ENCODE measurements around the gene ZG16B.

The ZG16B gene

GRCh38 chr16:2818272-2818876 is 11.7 kb upstream of the ZG16B start:
- ChIA-PET CTCF (no interaction called here), POLR2A (ENCODE audit: low non-redundant PET) (no interaction called here)
- peak overlapping the region; percentile 75 for H3K27ac ChIP-seq
- no peak for DNase-seq (ENCODE audit: low spot score)
- TF ChIP-seq CTCF (conservative IDR thresholded peaks at IDR 0.05; ENCODE audit: low read depth) = no peak

- ChIA-PET POLR2A (ENCODE audit: low non-redundant PET) (no interaction called here), CTCF (no interaction called here)
- peak overlapping the region; percentile 75 for H3K27ac ChIP-seq
- no peak for DNase-seq (ENCODE audit: low spot score)
- TF ChIP-seq CTCF (conservative IDR thresholded peaks at IDR 0.05; ENCODE audit: low read depth) = no peak
These were observed 10.7 kb upstream of the ZG16B start for GRCh38 chr16:2819179-2819938.

- no peak for TF ChIP-seq CTCF (conservative IDR thresholded peaks at IDR 0.05; ENCODE audit: low read depth)
- H3K27ac ChIP-seq = 0 out of 2 replicates have a peak overlapping the region, but pooled peaks have one; percentile 16
- ChIA-PET POLR2A (ENCODE audit: low non-redundant PET) (interaction anchor here (0.8 kb wide), 1 partner anchor 42 kb away, joined by 3 read pairs; no protein-coding TSS in a partner anchor), CTCF (no interaction called here)
- no peak for DNase-seq (ENCODE audit: low spot score)
These were observed 9.9 kb upstream of the ZG16B start for GRCh38 chr16:2819939-2820835.

- ChIA-PET CTCF (interaction anchor here (0.6 kb wide), 1 partner anchor 11 kb away, joined by 3 read pairs; no protein-coding TSS in a partner anchor), POLR2A (ENCODE audit: low non-redundant PET) (interaction anchor here (0.8 kb wide), 1 partner anchor 43 kb away, joined by 3 read pairs; no protein-coding TSS in a partner anchor)
- DNase-seq (ENCODE audit: low spot score) = no peak
These were observed 9.1 kb upstream of the ZG16B start for GRCh38 chr16:2820836-2821486.

GRCh38 chr16:2821487-2822157 is 8.5 kb upstream of the ZG16B start:
- POLR2A ChIA-PET (ENCODE audit: low non-redundant PET) = no interaction called here
- peak overlapping the region; percentile 16 for H3K27ac ChIP-seq
- TF ChIP-seq CTCF (conservative IDR thresholded peaks at IDR 0.05; ENCODE audit: low read depth) = no peak
- DNase-seq (ENCODE audit: low spot score) = no peak
- CTCF ChIA-PET = interaction anchor here (0.6 to 0.7 kb wide), 2 partner anchors 12 to 20 kb away, joined by 3 read pairs; no protein-coding TSS in a partner anchor

More at GRCh38 chr16:2820836-2821486, 9.1 kb upstream of the ZG16B start:
- no peak for TF ChIP-seq CTCF (conservative IDR thresholded peaks at IDR 0.05; ENCODE audit: low read depth)
- H3K27ac ChIP-seq = peak overlapping the region; percentile 16
